Lung (tissue), 12 donors: ENCODE measurements around the gene HDAC2. TPM values are rescaled to one million over a fixed set of nuclear protein-coding genes. Genes with fewer than 3 reads are reported as not detected.

ENCODE experiments used
- ATAC-seq: fragments of 200-7000 bp; cut with Tn5 transposase; one replicate; pipeline ENCODE4 v1.9.1; 2020; ENCODE audit warnings: moderate number of reproducible peaks; ENCODE audit not compliant: insufficient read depth, low FRiP score
- DNase-seq, 3 donors: peaks; one replicate each; pipeline ENCODE4 v3.0.0-alpha.2; 2013 to 2017
- H3K27ac ChIP-seq, 2 donors: one replicate each; pipeline ENCODE4 v1.5.1; 2013; ENCODE audit warnings: mild to moderate bottlenecking in 2 of 2, moderate library complexity in 2 of 2, control low read depth in 1 of 2, inconsistent platforms in 1 of 2, low read depth in 1 of 2, low read length in 1 of 2
- H3K27me3 ChIP-seq, 3 donors: one replicate each; pipeline ENCODE4 v1.5.1; 2013; ENCODE audit warnings: low read length in 2 of 3; ENCODE audit not compliant: control insufficient read depth in 3 of 3, insufficient read depth in 3 of 3
- H3K36me3 ChIP-seq, 4 donors: one replicate each; pipeline ENCODE4 v1.5.1; 2013; ENCODE audit warnings: low read length in 4 of 4, mild to moderate bottlenecking in 1 of 4, moderate library complexity in 1 of 4; ENCODE audit not compliant: control insufficient read depth in 4 of 4, insufficient read depth in 4 of 4
- H3K4me1 ChIP-seq, 5 donors: one replicate each; pipeline ENCODE4 v1.5.1; 2013; ENCODE audit warnings: low read length in 5 of 5, mild to moderate bottlenecking in 2 of 5, moderate library complexity in 1 of 5; ENCODE audit not compliant: control insufficient read depth in 5 of 5, insufficient read depth in 5 of 5
- H3K4me3 ChIP-seq: one replicate; pipeline ENCODE4 v1.5.1; 2013; ENCODE audit warnings: mild to moderate bottlenecking, control low read depth, moderate library complexity
- H3K9ac ChIP-seq, 2 donors: one replicate each; pipeline ENCODE4 v1.5.1; 2013; ENCODE audit warnings: low read length in 2 of 2, control low read depth in 1 of 2; ENCODE audit not compliant: insufficient read depth in 1 of 2
- H3K9me3 ChIP-seq, 4 donors: one replicate each; pipeline ENCODE4 v1.5.1; 2013; ENCODE audit warnings: low read length in 3 of 4, mild to moderate bottlenecking in 1 of 4, moderate library complexity in 1 of 4; ENCODE audit not compliant: control insufficient read depth in 4 of 4, insufficient read depth in 3 of 4
- CTCF ChIP-seq: IDR thresholded peaks from 2 replicates; pipeline ENCODE4 v1.5.1; 2012; ENCODE audit warnings: mild to moderate bottlenecking; ENCODE audit errors: control extremely low read depth, extremely low read depth
- WGBS, 2 donors: extraction: QIAGEN DNeasy Blood & Tissue Kit; methylation state at CpG; one replicate each; pipeline ENCODE4 v1.1.7; 2013; 5-methylcytosine and 5-hydroxymethylcytosine counted together
- polyA plus RNA-seq, 2 donors: library from polyadenylated mRNA; stranded (reverse); fragments of 200-250 nt; gene quantifications; one replicate each; pipeline ENCODE4 v1.2.1, GENCODE V29; 2013
- total RNA-seq, 2 donors: library from RNA; depleted of rRNA in 1 of 2; stranded (reverse); fragments of >200 nt in 1 of 2; gene quantifications; one replicate each; pipeline ENCODE4 v1.2.1, GENCODE V29; 2014 to 2021
- donor health status: control.
- donor health status: control.
- donor health status: Bipolar disorder and iron deficiency.
- donor health status: healthy.
- donor health status: DM: yes; HTN: yes; CAD: no.

The HDAC2 gene
- total and polyA plus RNA-seq, 4 donors: 48.2 to 113 (median 61.4) TPM

GRCh38 chr6:113927001-113927400 is 43.9 kb downstream of the HDAC2 start:
- DNase-seq: peak in 1 of 3 donors; percentile 49
- 54 to 77% methylated on average over 2 of the region's 2 CpGs for WGBS, 2 donors

GRCh38 chr6:113925378-113925777 is 45.6 kb downstream of the HDAC2 start:
- DNase-seq (no peak), ATAC-seq (no peak)
- Histone ChIP-seq H3K27me3 (no peaks in the 10 kb centered on the region), H3K9me3 (peaks cover 0 to 5% (median 1%) of the 10 kb centered on the region in 4 donors), H3K36me3 (no peaks in the 10 kb centered on the region), H3K9ac (no peak overlapping the region), H3K27ac (no peak overlapping the region), H3K4me3 (no peak overlapping the region), H3K4me1 (peaks cover 0 to 11% (median 6%) of the 10 kb centered on the region in 5 donors)
- WGBS, 2 donors: 49 to 74% methylated on average over 2 of the region's 2 CpGs
- no peak for TF ChIP-seq CTCF

More at GRCh38 chr6:113927001-113927400, 43.9 kb downstream of the HDAC2 start:
- H3K4me3 ChIP-seq: no peak overlapping the region
- no peak overlapping the region for H3K9ac ChIP-seq
- H3K27me3 ChIP-seq: no peaks in the 10 kb centered on the region
- no peak overlapping the region for H3K27ac ChIP-seq
- TF ChIP-seq CTCF: no peak
- no peaks in the 10 kb centered on the region for H3K36me3 ChIP-seq
- no peak for ATAC-seq
- peaks cover 0 to 6% (median 0%) of the 10 kb centered on the region in 5 donors for H3K4me1 ChIP-seq
- H3K9me3 ChIP-seq: peaks cover 0 to 10% (median 1%) of the 10 kb centered on the region in 4 donors

- H3K4me3 ChIP-seq: no peak overlapping the region
- no peak overlapping the region for H3K9ac ChIP-seq
- H3K36me3 ChIP-seq: no peaks in the 10 kb centered on the region
- ATAC-seq: no peak
- no peak overlapping the region for H3K27ac ChIP-seq
- no peak for TF ChIP-seq CTCF
- no peaks in the 10 kb centered on the region for H3K27me3 ChIP-seq
- H3K9me3 ChIP-seq: peaks cover 0 to 5% (median under 1%) of the 10 kb centered on the region in 4 donors
- DNase-seq: peak in 1 of 3 donors; percentile 36
- peaks cover 0 to 12% (median 10%) of the 10 kb centered on the region in 5 donors for H3K4me1 ChIP-seq
Measured at GRCh38 chr6:113924312-113924723, 46.6 kb downstream of the HDAC2 start.

GRCh38 chr6:113923526-113923925 is 47.4 kb downstream of the HDAC2 start:
- ATAC-seq (no peak), DNase-seq (peak in 2 of 3 donors; percentile 53 to 63)
- Histone ChIP-seq H3K4me1 (peaks cover 0 to 12% (median 10%) of the 10 kb centered on the region in 5 donors), H3K27ac (no peak overlapping the region), H3K9me3 (no peaks in the 10 kb centered on the region), H3K36me3 (no peaks in the 10 kb centered on the region), H3K4me3 (no peak overlapping the region), H3K27me3 (no peaks in the 10 kb centered on the region), H3K9ac (no peak overlapping the region)
- no peak for TF ChIP-seq CTCF
